HEK293T (cell line): ENCODE results near the gene NPHS1.

Experiments used
- ARNT ChIP-seq: fragments of 450-650 bp; IDR thresholded peaks from 2 replicates; pipeline ENCODE4 v1.6.1; 2017; ENCODE audit warnings: mild to moderate bottlenecking
- BHLHE40 ChIP-seq: fragments of 450-650 bp; IDR thresholded peaks from 2 replicates; pipeline ENCODE4 v1.6.1; 2016; ENCODE audit warnings: mild to moderate bottlenecking, moderate library complexity, borderline replicate concordance
- CTBP1 ChIP-seq: fragments of 450-650 bp; IDR thresholded peaks from 2 replicates; pipeline ENCODE4 v1.6.1; 2016; ENCODE audit warnings: borderline replicate concordance
- ELF4 ChIP-seq: fragments of 450-650 bp; IDR thresholded peaks from 2 replicates; pipeline ENCODE4 v1.6.1; 2017; ENCODE audit warnings: antibody characterized with exemption
- FOXA1 ChIP-seq: fragments of 450-650 bp; IDR thresholded peaks from 2 replicates; pipeline ENCODE4 v1.6.1; 2016; ENCODE audit warnings: mild to moderate bottlenecking
- FOXK2 ChIP-seq: fragments of 450-650 bp; IDR thresholded peaks from 2 replicates; pipeline ENCODE4 v1.6.1; 2016; ENCODE audit warnings: mild to moderate bottlenecking
- FOXM1 ChIP-seq: fragments of 450-650 bp; IDR thresholded peaks from 2 replicates; pipeline ENCODE4 v1.6.1; 2017; ENCODE audit warnings: mild to moderate bottlenecking, borderline replicate concordance
- L3MBTL2 ChIP-seq: fragments of 450-650 bp; conservative IDR thresholded peaks from 2 replicates; pipeline ENCODE4 v1.6.1; 2016; ENCODE audit warnings: mild to moderate bottlenecking
- NFRKB ChIP-seq: fragments of 450-650 bp; IDR thresholded peaks from 2 replicates; pipeline ENCODE4 v1.6.1; 2016; ENCODE audit warnings: mild to moderate bottlenecking, moderate library complexity
- SP1 ChIP-seq: fragments of 450-650 bp; IDR thresholded peaks from 2 replicates; pipeline ENCODE4 v1.6.1; 2017
- SUZ12 ChIP-seq: fragments of 450-650 bp; IDR thresholded peaks from 2 replicates; pipeline ENCODE4 v1.6.1; 2016; ENCODE audit warnings: mild to moderate bottlenecking
- TARDBP ChIP-seq: fragments of 450-650 bp; IDR thresholded peaks from 2 replicates; pipeline ENCODE4 v1.6.1; 2016
- ZNF384 ChIP-seq: fragments of 450-650 bp; IDR thresholded peaks from 2 replicates; pipeline ENCODE4 v1.6.1; 2016
- TF ChIP-seq, protein P1 (sequence below): fragments of 450-650 bp; IDR thresholded peaks from 2 replicates; pipeline ENCODE4 v1.6.1; 2016

DNA sequence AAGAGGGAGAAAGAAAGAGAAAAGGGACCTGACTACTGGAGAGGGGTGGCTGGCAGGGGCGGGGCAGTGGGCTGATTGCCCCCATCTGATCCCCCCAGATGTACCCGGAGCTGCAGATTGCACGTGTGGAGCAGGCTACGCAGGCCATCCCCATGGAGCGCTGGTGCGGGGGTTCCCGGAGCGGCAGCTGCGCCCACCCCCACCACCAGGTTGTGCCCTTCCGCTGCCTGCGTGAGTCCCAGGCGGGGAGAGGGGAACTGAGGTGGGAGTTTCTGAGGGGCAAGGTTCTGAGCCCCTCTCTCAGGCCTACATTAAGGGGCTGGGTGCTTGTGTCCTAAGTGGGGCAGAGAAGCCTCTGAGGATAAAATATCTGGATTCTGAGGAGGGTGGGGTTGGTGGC is 18.5 kb upstream of the NPHS1 start:
- TF ChIP-seq NFRKB = no peak
- TF ChIP-seq FOXM1 = no peak
- TF ChIP-seq, protein P1, sequence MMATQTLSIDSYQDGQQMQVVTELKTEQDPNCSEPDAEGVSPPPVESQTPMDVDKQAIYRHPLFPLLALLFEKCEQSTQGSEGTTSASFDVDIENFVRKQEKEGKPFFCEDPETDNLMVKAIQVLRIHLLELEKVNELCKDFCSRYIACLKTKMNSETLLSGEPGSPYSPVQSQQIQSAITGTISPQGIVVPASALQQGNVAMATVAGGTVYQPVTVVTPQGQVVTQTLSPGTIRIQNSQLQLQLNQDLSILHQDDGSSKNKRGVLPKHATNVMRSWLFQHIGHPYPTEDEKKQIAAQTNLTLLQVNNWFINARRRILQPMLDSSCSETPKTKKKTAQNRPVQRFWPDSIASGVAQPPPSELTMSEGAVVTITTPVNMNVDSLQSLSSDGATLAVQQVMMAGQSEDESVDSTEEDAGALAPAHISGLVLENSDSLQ = no peak
- no peak for TF ChIP-seq FOXK2
- TF ChIP-seq L3MBTL2 = no peak
- no peak for TF ChIP-seq TARDBP
- no peak for TF ChIP-seq ZNF384
- no peak for TF ChIP-seq SUZ12
- TF ChIP-seq ELF4 = no peak
- TF ChIP-seq BHLHE40 = no peak
- no peak for TF ChIP-seq ARNT
- TF ChIP-seq SP1 = no peak
- TF ChIP-seq FOXA1 = no peak
- TF ChIP-seq CTBP1 = no peak
